NT2/D1 (cell line): ENCODE measurements around the gene SHISAL1.

Source experiments
- DNase-seq: peaks from one replicate; pipeline ENCODE4 v3.0.0-alpha.2; 2011; ENCODE audit warnings: low read depth, low spot score
- H3K27me3 ChIP-seq: 2 replicates; pipeline ENCODE4 v1.6.0; 2011; ENCODE audit warnings: mild to moderate bottlenecking; ENCODE audit not compliant: insufficient read length, insufficient read depth
- H3K36me3 ChIP-seq: 2 replicates; pipeline ENCODE4 v1.6.1; 2011; ENCODE audit warnings: mild to moderate bottlenecking, low read length, mixed read lengths; ENCODE audit not compliant: insufficient read depth, insufficient read length
- H3K4me1 ChIP-seq: 2 replicates; pipeline ENCODE4 v1.5.1; 2011; ENCODE audit not compliant: insufficient read depth, insufficient read length
- H3K4me3 ChIP-seq: 2 replicates; pipeline ENCODE4 v1.5.1; 2011; ENCODE audit warnings: low read depth; ENCODE audit not compliant: insufficient read length
- H3K9ac ChIP-seq: 2 replicates; pipeline ENCODE4 v1.6.0; 2011; ENCODE audit warnings: low read depth; ENCODE audit not compliant: insufficient read length
- H3K9me3 ChIP-seq: 2 replicates; pipeline ENCODE4 v1.5.1; 2011; ENCODE audit warnings: mild to moderate bottlenecking, low read length; ENCODE audit not compliant: insufficient read depth
- SUZ12 ChIP-seq: IDR thresholded peaks from 2 replicates; pipeline ENCODE4 v1.6.1; 2011; ENCODE audit not compliant: insufficient read length, insufficient read depth; ENCODE audit errors: extremely low read depth
- YY1 ChIP-seq: IDR thresholded peaks from 2 replicates; pipeline ENCODE4 v1.6.1; 2011; ENCODE audit not compliant: insufficient read length, insufficient read depth
- ZNF274 ChIP-seq: IDR thresholded peaks from 2 replicates; pipeline ENCODE4 v1.6.1; 2011; ENCODE audit warnings: mild to moderate bottlenecking, low read depth, low read length

SHISAL1 gene

GRCh38 chr22:44207173-44207980, 105.4 kb downstream of the SHISAL1 start:
- no peak for TF ChIP-seq YY1
- no peak for TF ChIP-seq ZNF274
- TF ChIP-seq SUZ12, result no peak
- H3K27me3 ChIP-seq, result no peaks in the 10 kb centered on the region
- DNase-seq, result no peak
- H3K9me3 ChIP-seq, result no peaks in the 10 kb centered on the region
- no peaks in the 10 kb centered on the region for H3K4me1 ChIP-seq
- no peak overlapping the region for H3K4me3 ChIP-seq
- H3K36me3 ChIP-seq, result no peaks in the 10 kb centered on the region
- H3K9ac ChIP-seq, result no peak overlapping the region

GRCh38 chr22:44206696-44207095, 106.1 kb downstream of the SHISAL1 start:
- no peak overlapping the region for H3K9ac ChIP-seq

GRCh38 chr22:44206330-44206645, 106.5 kb downstream of the SHISAL1 start:
- H3K4me1 ChIP-seq, result no peaks in the 10 kb centered on the region
- H3K9ac ChIP-seq, result no peak overlapping the region
- H3K9me3 ChIP-seq, result no peaks in the 10 kb centered on the region
- no peak for TF ChIP-seq YY1
- no peak for TF ChIP-seq ZNF274
- TF ChIP-seq SUZ12, result no peak
- no peaks in the 10 kb centered on the region for H3K27me3 ChIP-seq
- DNase-seq, result no peak
- no peak overlapping the region for H3K4me3 ChIP-seq
- H3K36me3 ChIP-seq, result no peaks in the 10 kb centered on the region

More at GRCh38 chr22:44206696-44207095, 106.1 kb downstream of the SHISAL1 start:
- H3K36me3 ChIP-seq, result no peaks in the 10 kb centered on the region
- H3K4me1 ChIP-seq, result no peaks in the 10 kb centered on the region
- TF ChIP-seq ZNF274, result no peak
- no peak for TF ChIP-seq SUZ12
- TF ChIP-seq YY1, result no peak
- H3K4me3 ChIP-seq, result no peak overlapping the region
- no peak for DNase-seq
- no peaks in the 10 kb centered on the region for H3K9me3 ChIP-seq
- H3K27me3 ChIP-seq, result no peaks in the 10 kb centered on the region

- no peak overlapping the region for H3K4me3 ChIP-seq
- no peak for TF ChIP-seq ZNF274
- no peak for TF ChIP-seq YY1
- TF ChIP-seq SUZ12, result no peak
- no peaks in the 10 kb centered on the region for H3K27me3 ChIP-seq
- H3K9ac ChIP-seq, result no peak overlapping the region
- no peaks in the 10 kb centered on the region for H3K9me3 ChIP-seq
- DNase-seq, result no peak
- no peaks in the 10 kb centered on the region for H3K36me3 ChIP-seq
- H3K4me1 ChIP-seq, result no peaks in the 10 kb centered on the region
Observed at GRCh38 chr22:44205516-44206329, 107.0 kb downstream of the SHISAL1 start.

- TF ChIP-seq YY1, result no peak
- no peak for TF ChIP-seq ZNF274
- no peak for TF ChIP-seq SUZ12
Observed at GRCh38 chr22:44204739-44205515, 107.8 kb downstream of the SHISAL1 start.

GRCh38 chr22:44203203-44203602, 109.5 kb downstream of the SHISAL1 start:
- H3K4me3 ChIP-seq, result no peak overlapping the region
- TF ChIP-seq YY1 (no peak), ZNF274 (no peak), SUZ12 (no peak)
- H3K4me1 ChIP-seq, result no peaks in the 10 kb centered on the region
- no peak for DNase-seq
- no peak overlapping the region for H3K9ac ChIP-seq
- no peaks in the 10 kb centered on the region for H3K36me3 ChIP-seq
- no peaks in the 10 kb centered on the region for H3K9me3 ChIP-seq
- H3K27me3 ChIP-seq, result no peaks in the 10 kb centered on the region

More at GRCh38 chr22:44204739-44205515, 107.8 kb downstream of the SHISAL1 start:
- Histone ChIP-seq H3K27me3 (no peaks in the 10 kb centered on the region), H3K36me3 (no peaks in the 10 kb centered on the region), H3K4me3 (no peak overlapping the region), H3K4me1 (no peaks in the 10 kb centered on the region), H3K9me3 (no peaks in the 10 kb centered on the region), H3K9ac (no peak overlapping the region)
- no peak for DNase-seq
